GM12878 (cell line): Measurements from ENCODE around the gene SPATA25.

Experiments
- MYC ChIP-seq: IDR thresholded peaks from 2 replicates; pipeline ENCODE4 v1.6.1; 2011; ENCODE audit warnings: mild to moderate bottlenecking, low read length, moderate library complexity, inconsistent platforms; ENCODE audit not compliant: insufficient read depth, insufficient replicate concordance, insufficient read length, severe bottlenecking
- POLR2A ChIP-seq: IDR thresholded peaks from 2 replicates; pipeline ENCODE4 v1.6.1; 2011; ENCODE audit warnings: low read depth, mild to moderate bottlenecking, low read length
- TCF12 ChIP-seq: IDR thresholded peaks from 2 replicates; pipeline ENCODE4 v1.6.1; 2011; ENCODE audit warnings: low read depth, mild to moderate bottlenecking, low read length

DNA sequence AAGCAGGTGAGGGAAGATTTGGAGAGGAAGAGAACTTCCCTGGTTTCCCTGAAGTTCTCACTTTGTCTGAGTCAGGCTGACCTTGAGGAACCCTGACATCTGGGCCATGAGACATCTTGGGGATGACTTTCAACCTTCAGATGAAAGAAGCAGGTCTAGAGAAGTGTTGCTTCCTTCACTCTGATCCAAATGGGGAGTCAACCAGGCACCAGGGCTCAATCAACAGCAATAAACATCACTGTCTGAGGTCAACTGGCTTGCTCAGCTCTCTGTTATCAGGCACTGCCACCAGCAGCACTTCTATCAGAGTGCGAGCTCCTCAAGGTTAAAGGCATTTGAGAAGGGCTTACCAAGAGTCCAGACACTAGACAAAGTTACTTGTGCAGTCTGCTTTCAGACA is 36.5 kb downstream of the SPATA25 start:
- TF ChIP-seq TCF12 (no peak), MYC (no peak), POLR2A (no peak)
